SK-N-MC (cell line): ENCODE data around the gene RNFT2.

Experiments used
- EZH2 ChIP-seq: fragments of 200-600 bp; sonication (generic); IDR thresholded peaks from one replicate; pipeline ENCODE4 v1.6.1; 2017; ENCODE audit warnings: antibody characterized with exemption
- FOXP2 ChIP-seq: optimal IDR thresholded peaks from 2 replicates; pipeline ENCODE3; 2011; ENCODE audit warnings: mild to moderate bottlenecking, moderate library complexity; ENCODE audit not compliant: insufficient read depth; ENCODE audit errors: extremely low read length, control extremely low read depth
- POLR2AphosphoS5 ChIP-seq: IDR thresholded peaks from 2 replicates; pipeline ENCODE4 v1.6.1; 2012; ENCODE audit warnings: mild to moderate bottlenecking, low read depth, low read length, borderline replicate concordance

DNA sequence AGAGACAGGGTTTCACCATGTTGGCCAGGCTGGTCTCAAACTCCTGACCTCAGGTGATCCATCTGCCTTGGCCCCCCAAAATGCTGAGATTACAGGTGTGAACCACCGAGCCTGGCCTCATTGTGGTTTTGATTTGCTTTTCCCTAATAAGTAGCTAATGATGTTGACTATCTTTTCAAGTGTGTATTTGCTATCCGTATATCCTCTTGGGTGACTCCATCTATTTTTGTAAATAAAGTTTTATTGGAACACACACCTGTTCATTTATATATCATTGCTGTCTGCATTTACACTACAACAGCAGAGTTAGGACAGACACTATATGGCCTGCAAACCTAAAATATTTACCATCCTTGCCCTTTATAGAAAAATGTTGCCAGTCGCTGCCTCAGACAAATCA, 156.8 kb downstream of the RNFT2 start:
- TF ChIP-seq EZH2 (no peak), POLR2AphosphoS5 (no peak), FOXP2 (no peak)
